ENCODE measurements around the gene TPST2. TPM values are rescaled to one million over a fixed set of nuclear protein-coding genes. Genes with fewer than 3 reads are reported as not detected.

Gene TPST2
- total RNA-seq, 4 donors from 2014 or later: 99.2 to 154 (median 121) TPM

DNA sequence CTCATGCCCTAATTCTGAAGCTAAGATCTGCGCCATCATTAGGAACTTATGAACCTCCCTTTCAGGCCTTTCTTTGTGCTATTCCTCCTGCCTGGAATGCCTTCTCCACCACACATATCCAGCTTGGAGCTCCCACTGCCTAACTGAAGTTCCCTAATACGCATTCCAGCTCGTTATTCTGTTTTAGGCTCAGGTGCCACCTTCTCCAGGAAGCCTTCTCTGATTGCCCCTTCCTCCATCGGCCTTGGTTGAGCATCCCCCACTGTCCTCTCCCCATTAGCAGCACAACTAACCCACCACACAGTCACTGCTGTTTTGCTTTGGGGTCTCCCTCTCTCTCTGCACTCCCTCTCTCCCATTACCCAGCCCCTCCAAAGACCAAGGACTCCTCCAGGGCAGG is 22.7 kb upstream of the TPST2 start:
- peaks cover 3% of the 10 kb centered on the region for H3K27me3 ChIP-seq
- no peak for TF ChIP-seq POLR2A (IDR thresholded peaks at IDR 0.05)
- TF ChIP-seq, protein P1, sequence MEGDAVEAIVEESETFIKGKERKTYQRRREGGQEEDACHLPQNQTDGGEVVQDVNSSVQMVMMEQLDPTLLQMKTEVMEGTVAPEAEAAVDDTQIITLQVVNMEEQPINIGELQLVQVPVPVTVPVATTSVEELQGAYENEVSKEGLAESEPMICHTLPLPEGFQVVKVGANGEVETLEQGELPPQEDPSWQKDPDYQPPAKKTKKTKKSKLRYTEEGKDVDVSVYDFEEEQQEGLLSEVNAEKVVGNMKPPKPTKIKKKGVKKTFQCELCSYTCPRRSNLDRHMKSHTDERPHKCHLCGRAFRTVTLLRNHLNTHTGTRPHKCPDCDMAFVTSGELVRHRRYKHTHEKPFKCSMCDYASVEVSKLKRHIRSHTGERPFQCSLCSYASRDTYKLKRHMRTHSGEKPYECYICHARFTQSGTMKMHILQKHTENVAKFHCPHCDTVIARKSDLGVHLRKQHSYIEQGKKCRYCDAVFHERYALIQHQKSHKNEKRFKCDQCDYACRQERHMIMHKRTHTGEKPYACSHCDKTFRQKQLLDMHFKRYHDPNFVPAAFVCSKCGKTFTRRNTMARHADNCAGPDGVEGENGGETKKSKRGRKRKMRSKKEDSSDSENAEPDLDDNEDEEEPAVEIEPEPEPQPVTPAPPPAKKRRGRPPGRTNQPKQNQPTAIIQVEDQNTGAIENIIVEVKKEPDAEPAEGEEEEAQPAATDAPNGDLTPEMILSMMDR (IDR thresholded peaks at IDR 0.05): no peak

DNA sequence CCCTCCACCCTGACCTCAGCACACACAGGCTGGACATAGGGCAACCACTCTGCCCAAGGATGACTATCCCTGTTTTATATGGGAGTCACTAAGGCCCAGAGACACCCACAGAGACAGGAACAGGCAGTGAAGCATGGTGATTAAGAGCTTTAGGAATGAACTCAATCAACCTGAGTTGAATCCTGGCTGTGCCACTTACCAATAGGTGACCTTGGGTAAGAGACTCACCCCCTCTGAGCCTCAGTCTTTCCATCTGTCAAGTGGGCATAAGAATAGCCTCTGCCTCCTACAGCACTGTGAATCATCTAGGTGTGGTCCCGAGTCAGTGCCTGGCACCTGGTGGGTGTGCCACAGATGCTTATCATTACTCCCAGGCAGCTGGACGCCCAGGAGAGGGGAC is 21.1 kb upstream of the TPST2 start:
- 37 to 51% methylated on average over 2 of the region's 2 CpGs for WGBS, 2 donors
- intact Hi-C loops (cut with DNase I): no loop called here
- no peak overlapping the region for H3K4me3 ChIP-seq (replicated peaks in 1 of 3)

More for the DNA sequence above, 22.7 kb upstream of the TPST2 start:
- Histone ChIP-seq H3K4me1 (no peaks in the 10 kb centered on the region), H3K4me3 (replicated peaks in 1 of 3) (no peak overlapping the region), H3K9me3 (no peaks in the 10 kb centered on the region), H3K36me3 (no peaks in the 10 kb centered on the region), H3K27ac (no peak overlapping the region)
- intact Hi-C loops (cut with DNase I): no loop called here
- WGBS, 2 donors: 80 to 85% methylated on average over 4 of the region's 4 CpGs
- no peak for DNase-seq

DNA sequence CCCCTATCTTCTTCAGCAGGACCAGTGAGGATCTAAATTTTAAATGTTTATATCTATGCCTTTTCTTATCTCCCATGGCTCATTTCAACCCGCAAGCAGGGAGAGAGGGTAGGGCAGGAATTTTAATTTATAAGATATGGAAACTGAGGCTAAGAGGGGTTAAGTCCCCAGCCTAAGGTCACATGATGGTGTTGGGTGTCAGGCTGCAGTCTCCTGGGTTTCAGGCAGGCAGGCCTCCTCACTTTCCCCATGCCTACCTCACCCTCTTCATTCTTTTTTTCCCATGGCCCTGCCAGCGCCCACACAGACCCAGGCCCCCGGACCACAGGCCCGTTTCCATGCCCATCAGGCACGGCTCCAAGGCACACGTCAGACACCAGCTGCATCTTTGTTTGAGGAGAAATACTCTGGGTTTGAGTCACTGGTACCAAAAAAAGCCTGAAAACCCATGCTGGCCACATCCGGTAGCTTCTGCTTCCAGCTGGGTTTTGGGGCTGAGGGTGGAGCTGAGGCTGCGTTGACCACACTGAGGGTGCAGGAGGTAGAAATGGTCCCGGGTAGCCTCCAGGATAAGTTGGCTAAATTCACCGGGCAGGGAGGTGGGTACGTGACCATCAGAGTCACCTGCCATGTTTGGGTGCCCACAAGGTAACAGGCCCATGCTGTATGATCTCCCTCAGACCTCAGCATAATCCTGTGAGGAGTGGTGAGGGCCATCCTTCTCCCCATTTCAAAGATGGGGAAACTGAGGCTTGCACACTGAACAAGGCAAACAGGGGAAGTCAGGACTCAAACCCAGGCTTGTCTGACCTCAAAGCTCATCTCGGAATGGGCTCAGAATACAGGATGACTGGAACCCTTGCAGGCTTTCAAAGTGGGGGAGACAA is 20.4 kb upstream of the TPST2 start:
- intact Hi-C loops (cut with DNase I): no loop called here

More for the DNA sequence above, 21.1 kb upstream of the TPST2 start:
- H3K27me3 ChIP-seq: peaks cover 3% of the 10 kb centered on the region
- no peak overlapping the region for H3K27ac ChIP-seq
- no peaks in the 10 kb centered on the region for H3K9me3 ChIP-seq
- TF ChIP-seq, protein P1 (IDR thresholded peaks at IDR 0.05): no peak
- TF ChIP-seq POLR2A (IDR thresholded peaks at IDR 0.05): no peak
- no peaks in the 10 kb centered on the region for H3K36me3 ChIP-seq
- no peaks in the 10 kb centered on the region for H3K4me1 ChIP-seq
- no peak for DNase-seq

DNA sequence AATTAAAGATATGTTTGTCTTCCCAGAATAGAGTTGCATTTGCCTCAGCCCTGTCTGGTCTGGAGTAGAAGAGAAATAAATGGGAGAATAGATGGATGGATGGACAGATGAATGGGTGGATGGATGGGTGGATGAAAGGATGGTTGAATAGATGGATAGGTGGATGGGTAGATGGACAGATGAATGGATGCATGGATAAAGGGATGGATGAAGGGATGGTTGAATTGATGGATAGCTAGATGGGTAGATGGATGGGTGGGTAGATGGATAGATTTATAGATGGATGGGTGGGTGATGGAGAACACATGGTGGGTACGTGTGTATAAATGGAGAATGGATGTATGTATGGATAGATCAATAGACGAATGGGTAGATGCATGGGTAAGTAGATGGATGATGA is 19.4 kb upstream of the TPST2 start:
- Histone ChIP-seq H3K4me1 (no peaks in the 10 kb centered on the region), H3K36me3 (no peaks in the 10 kb centered on the region), H3K27ac (no peak overlapping the region), H3K27me3 (peaks cover 3% of the 10 kb centered on the region), H3K4me3 (replicated peaks in 1 of 3) (no peak overlapping the region), H3K9me3 (no peaks in the 10 kb centered on the region)
- intact Hi-C loops (cut with DNase I): no loop called here
- TF ChIP-seq, protein P1 (IDR thresholded peaks at IDR 0.05): no peak
- TF ChIP-seq POLR2A (IDR thresholded peaks at IDR 0.05): no peak
- 88 to 97% methylated on average over 2 of the region's 2 CpGs for WGBS, 2 donors
- DNase-seq: no peak

More for the DNA sequence above, 20.4 kb upstream of the TPST2 start:
- H3K4me1 ChIP-seq: no peaks in the 10 kb centered on the region
- H3K27me3 ChIP-seq: peaks cover 3% of the 10 kb centered on the region
- no peaks in the 10 kb centered on the region for H3K9me3 ChIP-seq
- H3K4me3 ChIP-seq (replicated peaks in 1 of 3): no peak overlapping the region
- DNase-seq: no peak
- WGBS, 2 donors: 77 to 82% methylated on average over 12 of the region's 12 CpGs
- no peak overlapping the region for H3K27ac ChIP-seq
- no peak for TF ChIP-seq POLR2A (IDR thresholded peaks at IDR 0.05)
- TF ChIP-seq, protein P1 (IDR thresholded peaks at IDR 0.05): no peak
- no peaks in the 10 kb centered on the region for H3K36me3 ChIP-seq

DNA sequence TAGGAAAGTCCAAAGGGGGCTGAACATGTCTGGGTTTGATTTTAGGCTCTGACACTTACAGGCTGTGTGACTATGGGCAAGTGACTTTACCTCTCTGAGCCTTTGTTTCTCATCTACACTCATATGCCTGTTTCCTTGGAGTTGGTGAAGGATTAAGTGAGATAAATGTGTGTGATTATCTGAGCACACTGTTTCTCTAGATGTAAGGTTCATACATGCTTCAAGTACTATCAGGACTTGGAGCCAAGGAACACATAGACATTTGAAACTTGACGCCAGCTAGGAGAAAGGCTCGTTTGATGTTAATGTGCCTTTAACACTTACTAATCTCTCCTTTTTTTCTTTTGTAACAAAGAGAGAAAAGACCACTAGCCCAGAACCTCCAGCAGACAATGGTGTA is 18.2 kb upstream of the TPST2 start:
- Histone ChIP-seq H3K27ac (no peak overlapping the region), H3K36me3 (no peaks in the 10 kb centered on the region), H3K4me1 (no peaks in the 10 kb centered on the region), H3K27me3 (peaks cover 3% of the 10 kb centered on the region), H3K4me3 (replicated peaks in 1 of 3) (no peak overlapping the region), H3K9me3 (no peaks in the 10 kb centered on the region)
- TF ChIP-seq POLR2A (IDR thresholded peaks at IDR 0.05): no peak
- TF ChIP-seq, protein P1 (IDR thresholded peaks at IDR 0.05): no peak
- no peak for DNase-seq
- WGBS, 2 donors: 37 to 44% methylated on average over 2 of the region's 2 CpGs
- intact Hi-C loops (cut with DNase I): no loop called here
